Neuronal stem cell (in vitro differentiated cells): Measurements from ENCODE around the gene CPLANE2.

Experiments
- DNase-seq: peaks from one replicate; pipeline ENCODE4 v3.0.0-alpha.2; 2013; ENCODE audit warnings: low spot score
- H2AFZ ChIP-seq: one replicate; pipeline ENCODE4 v1.6.1; 2013; ENCODE audit warnings: mild to moderate bottlenecking, low read length, inconsistent platforms
- H2AK5ac ChIP-seq: 2 replicates; pipeline ENCODE4 v1.6.1; 2013; ENCODE audit warnings: low read depth, mild to moderate bottlenecking, inconsistent platforms, low read length, moderate library complexity, mixed read lengths
- H2BK120ac ChIP-seq: 2 replicates; pipeline ENCODE4 v1.6.1; 2013; ENCODE audit warnings: low read depth, mild to moderate bottlenecking, inconsistent platforms, low read length, moderate library complexity, mixed read lengths
- H2BK12ac ChIP-seq: one replicate; pipeline ENCODE4 v1.6.1; 2013; ENCODE audit warnings: low read length, inconsistent platforms
- H2BK15ac ChIP-seq: 2 replicates; pipeline ENCODE4 v1.6.1; 2013; ENCODE audit warnings: mild to moderate bottlenecking, low read length, inconsistent platforms, mixed read lengths
- H2BK5ac ChIP-seq: one replicate; pipeline ENCODE4 v1.6.1; 2013; ENCODE audit warnings: inconsistent platforms, mild to moderate bottlenecking, low read length, moderate library complexity
- H3K14ac ChIP-seq: one replicate; pipeline ENCODE4 v1.6.1; 2013; ENCODE audit warnings: low read length, inconsistent platforms
- H3K18ac ChIP-seq: 2 replicates; pipeline ENCODE4 v1.6.1; 2013; ENCODE audit warnings: low read length, inconsistent platforms
- H3K23ac ChIP-seq: 2 replicates; pipeline ENCODE4 v1.6.1; 2013; ENCODE audit warnings: low read depth, mild to moderate bottlenecking, mixed read lengths, low read length, inconsistent platforms; ENCODE audit not compliant: poor library complexity
- H3K27ac ChIP-seq: replicated peaks from 3 replicates; pipeline ENCODE4 v1.5.1; 2013; ENCODE audit warnings: low read length, inconsistent platforms
- H3K27me3 ChIP-seq, 3 experiments: 2 replicates each; pipeline ENCODE4 v1.6.1; 2013; ENCODE audit warnings: low read length in 3 of 3, mild to moderate bottlenecking in 2 of 3, inconsistent platforms in 1 of 3, low read depth in 1 of 3, mixed read lengths in 1 of 3, moderate library complexity in 1 of 3; ENCODE audit not compliant: control insufficient read depth in 3 of 3, insufficient read depth in 3 of 3
- H3K36me3 ChIP-seq, 2 donors: replicated peaks in 1 of 2; 2 replicates each; pipeline ENCODE4 v1.6.1; 2013; ENCODE audit warnings: low read length in 2 of 2; ENCODE audit not compliant: control insufficient read depth in 2 of 2, insufficient read depth in 2 of 2
- H3K4ac ChIP-seq: 2 replicates; pipeline ENCODE4 v1.6.1; 2013; ENCODE audit warnings: inconsistent platforms, mild to moderate bottlenecking, low read length, moderate library complexity
- H3K4me1 ChIP-seq, 2 donors: 1 replicate in 1 of 2; 2 replicates in 1 of 2; pipeline ENCODE4 v1.6.1; 2013; ENCODE audit warnings: low read length in 2 of 2, low read depth in 1 of 2; ENCODE audit not compliant: control insufficient read depth in 2 of 2, insufficient read depth in 1 of 2
- H3K4me2 ChIP-seq: one replicate; pipeline ENCODE4 v1.6.1; 2013; ENCODE audit warnings: mild to moderate bottlenecking, low read length, inconsistent platforms; ENCODE audit not compliant: insufficient read depth, poor library complexity, severe bottlenecking
- H3K4me3 ChIP-seq, 2 donors: 2 replicates each; pipeline ENCODE4 v1.5.1; 2013; ENCODE audit warnings: low read length in 2 of 2, mild to moderate bottlenecking in 2 of 2, inconsistent platforms in 1 of 2, moderate library complexity in 1 of 2
- H3K79me1 ChIP-seq: one replicate; pipeline ENCODE4 v1.6.1; 2013; ENCODE audit warnings: low read depth, mild to moderate bottlenecking, inconsistent platforms, low read length, moderate library complexity
- H3K9ac ChIP-seq: one replicate; pipeline ENCODE4 v1.6.1; 2013; ENCODE audit warnings: mild to moderate bottlenecking, low read depth, low read length, inconsistent platforms; ENCODE audit not compliant: poor library complexity
- H3K9me3 ChIP-seq, 2 donors: replicated peaks in 1 of 2; 2 replicates each; pipeline versions ENCODE3 to v1.6.1; 2013; ENCODE audit warnings: low read length in 2 of 2, mild to moderate bottlenecking in 2 of 2, inconsistent platforms in 1 of 2, low read depth in 1 of 2, mixed read lengths in 1 of 2, moderate library complexity in 1 of 2; ENCODE audit not compliant: control insufficient read depth in 2 of 2, insufficient read depth in 1 of 2
- H4K8ac ChIP-seq: one replicate; pipeline ENCODE4 v1.6.1; 2013; ENCODE audit warnings: low read depth, mild to moderate bottlenecking, inconsistent platforms, low read length, moderate library complexity
- H4K91ac ChIP-seq: one replicate; pipeline ENCODE4 v1.6.1; 2013; ENCODE audit warnings: low read length, low read depth, mild to moderate bottlenecking, inconsistent platforms; ENCODE audit not compliant: poor library complexity
- WGBS, 2 donors: extraction: QIAGEN DNeasy Blood & Tissue Kit; methylation state at CpG; one replicate each; pipeline ENCODE4 v1.1.7; 2013; ENCODE audit warnings: missing lambda C conversion rate in 2 of 2, mixed read lengths in 1 of 2; ENCODE audit not compliant: insufficient read length in 2 of 2, insufficient replicate concordance in 1 of 2; ENCODE audit errors: extremely low coverage in 2 of 2; 5-methylcytosine and 5-hydroxymethylcytosine counted together

CPLANE2 gene

GRCh38 chr1:16252912-16253311 lies 15.9 kb upstream of the CPLANE2 start:
- no peak overlapping the region for H2AFZ ChIP-seq
- no peak overlapping the region for H3K4me3 ChIP-seq
- no peak overlapping the region for H4K91ac ChIP-seq
- H2BK15ac ChIP-seq, result no peak overlapping the region
- no peak overlapping the region for H3K4me2 ChIP-seq
- no peak overlapping the region for H3K14ac ChIP-seq
- no peaks in the 10 kb centered on the region for H3K79me1 ChIP-seq
- no peak overlapping the region for H2BK12ac ChIP-seq
- no peak overlapping the region for H2AK5ac ChIP-seq
- no peak overlapping the region for H4K8ac ChIP-seq
- no peaks in the 10 kb centered on the region for H3K27me3 ChIP-seq
- no peaks in the 10 kb centered on the region for H3K9me3 ChIP-seq
- H2BK120ac ChIP-seq, result no peak overlapping the region
- no peak overlapping the region for H3K4ac ChIP-seq
- WGBS, 2 donors, result no CpG with 5 or more reads among the region's 2 CpGs
- peaks cover 23 to 90% of the 10 kb centered on the region in 2 donors for H3K36me3 ChIP-seq
- DNase-seq, result no peak
- no peak overlapping the region for H3K23ac ChIP-seq
- H2BK5ac ChIP-seq, result no peak overlapping the region
- no peak overlapping the region for H3K27ac ChIP-seq
- no peak overlapping the region for H3K9ac ChIP-seq
- H3K18ac ChIP-seq, result no peak overlapping the region
- H3K4me1 ChIP-seq, result no peaks in the 10 kb centered on the region

GRCh38 chr1:16251381-16251780 lies 14.4 kb upstream of the CPLANE2 start:
- no peak overlapping the region for H2BK15ac ChIP-seq
- no CpG with 5 or more reads among the region's 10 CpGs for WGBS, 2 donors

GRCh38 chr1:16250524-16251251 lies 13.7 kb upstream of the CPLANE2 start:
- no peak for DNase-seq
- no peak overlapping the region for H2BK15ac ChIP-seq
- no peak overlapping the region for H2BK12ac ChIP-seq
- no peak overlapping the region for H2BK120ac ChIP-seq
- no peak overlapping the region for H3K9ac ChIP-seq
- H3K79me1 ChIP-seq, result no peaks in the 10 kb centered on the region
- H4K8ac ChIP-seq, result no peak overlapping the region
- H4K91ac ChIP-seq, result no peak overlapping the region
- no peak overlapping the region for H3K18ac ChIP-seq
- H3K4me3 ChIP-seq, result no peak overlapping the region
- no peak overlapping the region for H2AFZ ChIP-seq
- H3K27me3 ChIP-seq, result no peaks in the 10 kb centered on the region
- no peak overlapping the region for H3K4me2 ChIP-seq
- no peak overlapping the region for H3K14ac ChIP-seq
- no peaks in the 10 kb centered on the region for H3K9me3 ChIP-seq
- no peak overlapping the region for H3K27ac ChIP-seq
- no peak overlapping the region for H2BK5ac ChIP-seq
- WGBS, 2 donors, result no CpG with 5 or more reads among the region's 15 CpGs
- no peak overlapping the region for H3K4ac ChIP-seq
- H3K36me3 ChIP-seq, result peaks cover 25 to 94% of the 10 kb centered on the region in 2 donors
- no peak overlapping the region for H2AK5ac ChIP-seq
- no peak overlapping the region for H3K23ac ChIP-seq
- no peaks in the 10 kb centered on the region for H3K4me1 ChIP-seq

More at GRCh38 chr1:16251381-16251780, 14.4 kb upstream of the CPLANE2 start:
- peaks cover 27 to 96% of the 10 kb centered on the region in 2 donors for H3K36me3 ChIP-seq
- no peak for DNase-seq
- H3K4me2 ChIP-seq, result no peak overlapping the region
- no peak overlapping the region for H4K91ac ChIP-seq
- no peak overlapping the region for H3K27ac ChIP-seq
- H3K9me3 ChIP-seq, result no peaks in the 10 kb centered on the region
- H2AFZ ChIP-seq, result no peak overlapping the region
- no peak overlapping the region for H3K4ac ChIP-seq
- H3K14ac ChIP-seq, result no peak overlapping the region
- no peak overlapping the region for H3K18ac ChIP-seq
- no peaks in the 10 kb centered on the region for H3K4me1 ChIP-seq
- H3K9ac ChIP-seq, result no peak overlapping the region
- H3K79me1 ChIP-seq, result no peaks in the 10 kb centered on the region
- H2BK12ac ChIP-seq, result no peak overlapping the region
- H4K8ac ChIP-seq, result no peak overlapping the region
- no peak overlapping the region for H2BK5ac ChIP-seq
- no peak overlapping the region for H2AK5ac ChIP-seq
- no peak overlapping the region for H2BK120ac ChIP-seq
- H3K27me3 ChIP-seq, result no peaks in the 10 kb centered on the region
- no peak overlapping the region for H3K23ac ChIP-seq
- H3K4me3 ChIP-seq, result no peak overlapping the region

- no peak for DNase-seq
- Histone ChIP-seq H3K79me1 (no peaks in the 10 kb centered on the region), H3K18ac (no peak overlapping the region), H3K14ac (no peak overlapping the region), H2AK5ac (no peak overlapping the region), H3K9me3 (no peaks in the 10 kb centered on the region), H2BK5ac (no peak overlapping the region), H3K23ac (no peak overlapping the region), H4K8ac (no peak overlapping the region), H3K4me1 (no peaks in the 10 kb centered on the region), H2BK12ac (no peak overlapping the region), H3K36me3 (peaks cover 21 to 88% of the 10 kb centered on the region in 2 donors), H2BK120ac (no peak overlapping the region), H3K4me2 (no peak overlapping the region), H3K4me3 (no peak overlapping the region), H4K91ac (no peak overlapping the region), H3K27me3 (no peaks in the 10 kb centered on the region), H3K9ac (no peak overlapping the region), H3K4ac (no peak overlapping the region), H2BK15ac (no peak overlapping the region), H2AFZ (no peak overlapping the region), H3K27ac (no peak overlapping the region)
- WGBS, 2 donors, result no CpG with 5 or more reads among the region's 3 CpGs
These were observed 12.7 kb upstream of the CPLANE2 start for GRCh38 chr1:16249596-16250241.
